ENCODE results near the gene PDE3A. TPM values are rescaled to one million over a fixed set of nuclear protein-coding genes. Genes with fewer than 3 reads are reported as not detected.
"Not testable (repeated sequence)": the region's sequence is repeated elsewhere in the genome, so short reads cannot be mapped to it uniquely, and the experiment has no call there.

Gene PDE3A
- not detected for total RNA-seq

GRCh38 chr12:20368114-20368650 lies at the start of gene PDE3A:
PDE3A (plus strand) TSS chr12:20368537; CDS start chr12:20369285, 748 bp downstream.
- POLR2A ChIA-PET = no interaction called here
- CTCF ChIA-PET = no interaction called here

GRCh38 chr12:20319366-20319765 lies 49.0 kb upstream of the PDE3A start:
- ChIA-PET CTCF (no interaction called here), POLR2A (no interaction called here)

GRCh38 chr12:20320552-20320951 lies 47.8 kb upstream of the PDE3A start:
- POLR2A ChIA-PET = no interaction called here
- CTCF ChIA-PET = no interaction called here

- POLR2A ChIA-PET, CTCF ChIA-PET: not testable (repeated sequence)
Measured at GRCh38 chr12:20330826-20331505, 37.4 kb upstream of the PDE3A start.

- CTCF ChIA-PET = no interaction called here
- POLR2A ChIA-PET = no interaction called here
Measured at GRCh38 chr12:20339060-20339459, 29.3 kb upstream of the PDE3A start.

- POLR2A ChIA-PET = no interaction called here
- CTCF ChIA-PET = no interaction called here
Measured at GRCh38 chr12:20342111-20342510, 26.2 kb upstream of the PDE3A start.

- ChIA-PET POLR2A (no interaction called here), CTCF (no interaction called here)
Measured at GRCh38 chr12:20345866-20346265, 22.5 kb upstream of the PDE3A start.

GRCh38 chr12:20350026-20350425 lies 18.3 kb upstream of the PDE3A start:
- ChIA-PET POLR2A (no interaction called here), CTCF (no interaction called here)

- POLR2A ChIA-PET = no interaction called here
- CTCF ChIA-PET = no interaction called here
Measured at GRCh38 chr12:20350495-20350894, 17.8 kb upstream of the PDE3A start.

GRCh38 chr12:20351406-20351805 lies 16.9 kb upstream of the PDE3A start:
- CTCF ChIA-PET = no interaction called here
- POLR2A ChIA-PET = no interaction called here

- POLR2A ChIA-PET = no interaction called here
Measured at GRCh38 chr12:20356048-20356447, 12.3 kb upstream of the PDE3A start.

GRCh38 chr12:20360407-20360806 lies 7.9 kb upstream of the PDE3A start:
- POLR2A ChIA-PET = no interaction called here
- CTCF ChIA-PET = no interaction called here

More at GRCh38 chr12:20356048-20356447, 12.3 kb upstream of the PDE3A start:
- CTCF ChIA-PET = no interaction called here

GRCh38 chr12:20361416-20361815 lies 6.9 kb upstream of the PDE3A start:
- POLR2A ChIA-PET = no interaction called here
- CTCF ChIA-PET = no interaction called here

GRCh38 chr12:20364501-20364900 lies 3.8 kb upstream of the PDE3A start:
- ChIA-PET CTCF (interaction anchor here (0.6 kb wide), 1 partner anchor 476 kb away, joined by 3 read pairs; no protein-coding TSS in a partner anchor), POLR2A (no interaction called here)

GRCh38 chr12:20366776-20367409 lies 1.4 kb upstream of the PDE3A start:
- POLR2A ChIA-PET = no interaction called here
- CTCF ChIA-PET = no interaction called here

GRCh38 chr12:20367583-20368113 lies 689 bp upstream of the PDE3A start:
- ChIA-PET POLR2A (no interaction called here), CTCF (no interaction called here)

- CTCF ChIA-PET = no interaction called here
- POLR2A ChIA-PET = no interaction called here
Measured at GRCh38 chr12:20368651-20369304, 441 bp downstream of the PDE3A start.

GRCh38 chr12:20369305-20370013 lies 1.1 kb downstream of the PDE3A start:
- ChIA-PET CTCF (no interaction called here), POLR2A (no interaction called here)

- ChIA-PET CTCF (no interaction called here), POLR2A (no interaction called here)
Measured at GRCh38 chr12:20370014-20370386, 1.7 kb downstream of the PDE3A start.

GRCh38 chr12:20370866-20371519 lies 2.7 kb downstream of the PDE3A start:
- CTCF ChIA-PET = no interaction called here
- POLR2A ChIA-PET = no interaction called here
